GM12878 (cell line): ENCODE results near the gene STK11.

ENCODE experiments used
- CHD2 ChIP-seq: IDR thresholded peaks from 2 replicates; pipeline ENCODE4 v1.6.1; 2011; ENCODE audit warnings: low read depth, low read length, improper control_type of control experiment, borderline replicate concordance
- FOS ChIP-seq: IDR thresholded peaks from 3 replicates; pipeline ENCODE4 v1.6.1; 2011; ENCODE audit warnings: borderline replicate concordance; ENCODE audit not compliant: insufficient read length; ENCODE audit errors: extremely low read depth
- SMC3 ChIP-seq: IDR thresholded peaks from 2 replicates; pipeline ENCODE4 v1.6.1; 2011; ENCODE audit warnings: low read length, improper control_type of control experiment, borderline replicate concordance
- TCF7 ChIP-seq: IDR thresholded peaks from 2 replicates; pipeline ENCODE4 v1.6.1; 2014; ENCODE audit warnings: antibody characterized with exemption, borderline replicate concordance
- ZNF274 ChIP-seq: IDR thresholded peaks from one replicate; pipeline ENCODE4 v1.8.0; 2011; ENCODE audit not compliant: insufficient read length, insufficient read depth
- TF ChIP-seq, protein P1 (sequence below): fragments of 450-650 bp; IDR thresholded peaks from 2 replicates; pipeline ENCODE4 v1.6.1; 2017; ENCODE audit warnings: mild to moderate bottlenecking, moderate library complexity
- TF ChIP-seq, protein P2 (sequence below), 3 experiments: IDR thresholded peaks in 2 of 3; conservative IDR thresholded peaks in 1 of 3; 2 replicates each; pipeline ENCODE4 v1.5.1; 2011; ENCODE audit warnings: low read depth in 3 of 3, low read length in 3 of 3, mild to moderate bottlenecking in 3 of 3, control low read depth in 2 of 3, moderate library complexity in 2 of 3, inconsistent platforms in 1 of 3, mixed read lengths in 1 of 3; ENCODE audit not compliant: control insufficient read depth in 2 of 3, insufficient read depth in 1 of 3; ENCODE audit errors: extremely low read depth in 1 of 3

DNA sequence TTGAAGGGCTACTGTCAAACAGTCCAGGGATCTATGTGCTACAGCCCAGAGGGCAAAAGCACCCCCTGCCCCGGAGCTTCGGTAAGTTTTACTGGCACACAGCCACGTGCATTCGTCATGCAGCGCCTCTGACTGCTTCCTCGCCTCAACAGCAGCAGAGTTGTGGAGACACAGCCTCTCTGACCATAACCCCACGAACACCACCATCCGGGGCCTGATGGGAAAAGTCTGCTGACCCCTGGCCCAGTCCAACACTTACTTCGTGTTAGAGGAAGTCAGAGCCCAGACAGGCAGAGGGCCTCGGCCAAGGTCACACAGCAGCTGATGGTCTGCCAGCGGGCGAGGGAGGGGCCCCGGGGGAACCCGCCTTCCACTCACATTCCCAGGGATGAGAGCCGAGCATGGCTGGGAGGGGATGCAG, 27.1 kb downstream of the STK11 start:
- TF ChIP-seq FOS (no peak), TCF7 (no peak), SMC3 (no peak), CHD2 (no peak), ZNF274 (no peak)
- TF ChIP-seq, protein P1, sequence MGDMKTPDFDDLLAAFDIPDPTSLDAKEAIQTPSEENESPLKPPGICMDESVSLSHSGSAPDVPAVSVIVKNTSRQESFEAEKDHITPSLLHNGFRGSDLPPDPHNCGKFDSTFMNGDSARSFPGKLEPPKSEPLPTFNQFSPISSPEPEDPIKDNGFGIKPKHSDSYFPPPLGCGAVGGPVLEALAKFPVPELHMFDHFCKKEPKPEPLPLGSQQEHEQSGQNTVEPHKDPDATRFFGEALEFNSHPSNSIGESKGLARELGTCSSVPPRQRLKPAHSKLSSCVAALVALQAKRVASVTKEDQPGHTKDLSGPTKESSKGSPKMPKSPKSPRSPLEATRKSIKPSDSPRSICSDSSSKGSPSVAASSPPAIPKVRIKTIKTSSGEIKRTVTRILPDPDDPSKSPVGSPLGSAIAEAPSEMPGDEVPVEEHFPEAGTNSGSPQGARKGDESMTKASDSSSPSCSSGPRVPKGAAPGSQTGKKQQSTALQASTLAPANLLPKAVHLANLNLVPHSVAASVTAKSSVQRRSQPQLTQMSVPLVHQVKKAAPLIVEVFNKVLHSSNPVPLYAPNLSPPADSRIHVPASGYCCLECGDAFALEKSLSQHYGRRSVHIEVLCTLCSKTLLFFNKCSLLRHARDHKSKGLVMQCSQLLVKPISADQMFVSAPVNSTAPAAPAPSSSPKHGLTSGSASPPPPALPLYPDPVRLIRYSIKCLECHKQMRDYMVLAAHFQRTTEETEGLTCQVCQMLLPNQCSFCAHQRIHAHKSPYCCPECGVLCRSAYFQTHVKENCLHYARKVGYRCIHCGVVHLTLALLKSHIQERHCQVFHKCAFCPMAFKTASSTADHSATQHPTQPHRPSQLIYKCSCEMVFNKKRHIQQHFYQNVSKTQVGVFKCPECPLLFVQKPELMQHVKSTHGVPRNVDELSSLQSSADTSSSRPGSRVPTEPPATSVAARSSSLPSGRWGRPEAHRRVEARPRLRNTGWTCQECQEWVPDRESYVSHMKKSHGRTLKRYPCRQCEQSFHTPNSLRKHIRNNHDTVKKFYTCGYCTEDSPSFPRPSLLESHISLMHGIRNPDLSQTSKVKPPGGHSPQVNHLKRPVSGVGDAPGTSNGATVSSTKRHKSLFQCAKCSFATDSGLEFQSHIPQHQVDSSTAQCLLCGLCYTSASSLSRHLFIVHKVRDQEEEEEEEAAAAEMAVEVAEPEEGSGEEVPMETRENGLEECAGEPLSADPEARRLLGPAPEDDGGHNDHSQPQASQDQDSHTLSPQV = no peak
- TF ChIP-seq, protein P2, sequence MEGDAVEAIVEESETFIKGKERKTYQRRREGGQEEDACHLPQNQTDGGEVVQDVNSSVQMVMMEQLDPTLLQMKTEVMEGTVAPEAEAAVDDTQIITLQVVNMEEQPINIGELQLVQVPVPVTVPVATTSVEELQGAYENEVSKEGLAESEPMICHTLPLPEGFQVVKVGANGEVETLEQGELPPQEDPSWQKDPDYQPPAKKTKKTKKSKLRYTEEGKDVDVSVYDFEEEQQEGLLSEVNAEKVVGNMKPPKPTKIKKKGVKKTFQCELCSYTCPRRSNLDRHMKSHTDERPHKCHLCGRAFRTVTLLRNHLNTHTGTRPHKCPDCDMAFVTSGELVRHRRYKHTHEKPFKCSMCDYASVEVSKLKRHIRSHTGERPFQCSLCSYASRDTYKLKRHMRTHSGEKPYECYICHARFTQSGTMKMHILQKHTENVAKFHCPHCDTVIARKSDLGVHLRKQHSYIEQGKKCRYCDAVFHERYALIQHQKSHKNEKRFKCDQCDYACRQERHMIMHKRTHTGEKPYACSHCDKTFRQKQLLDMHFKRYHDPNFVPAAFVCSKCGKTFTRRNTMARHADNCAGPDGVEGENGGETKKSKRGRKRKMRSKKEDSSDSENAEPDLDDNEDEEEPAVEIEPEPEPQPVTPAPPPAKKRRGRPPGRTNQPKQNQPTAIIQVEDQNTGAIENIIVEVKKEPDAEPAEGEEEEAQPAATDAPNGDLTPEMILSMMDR (IDR thresholded peaks at IDR 0.05 in 2 of 3, conservative IDR thresholded peaks at IDR 0.05 in 1 of 3; ENCODE audit: control insufficient read depth in 2 of 3, extremely low read depth in 1 of 3, insufficient read depth in 1 of 3, low read depth in 3 of 3, low read length in 3 of 3) = no peak
